ENCODE data around the gene MTUS2.

Gene MTUS2

DNA sequence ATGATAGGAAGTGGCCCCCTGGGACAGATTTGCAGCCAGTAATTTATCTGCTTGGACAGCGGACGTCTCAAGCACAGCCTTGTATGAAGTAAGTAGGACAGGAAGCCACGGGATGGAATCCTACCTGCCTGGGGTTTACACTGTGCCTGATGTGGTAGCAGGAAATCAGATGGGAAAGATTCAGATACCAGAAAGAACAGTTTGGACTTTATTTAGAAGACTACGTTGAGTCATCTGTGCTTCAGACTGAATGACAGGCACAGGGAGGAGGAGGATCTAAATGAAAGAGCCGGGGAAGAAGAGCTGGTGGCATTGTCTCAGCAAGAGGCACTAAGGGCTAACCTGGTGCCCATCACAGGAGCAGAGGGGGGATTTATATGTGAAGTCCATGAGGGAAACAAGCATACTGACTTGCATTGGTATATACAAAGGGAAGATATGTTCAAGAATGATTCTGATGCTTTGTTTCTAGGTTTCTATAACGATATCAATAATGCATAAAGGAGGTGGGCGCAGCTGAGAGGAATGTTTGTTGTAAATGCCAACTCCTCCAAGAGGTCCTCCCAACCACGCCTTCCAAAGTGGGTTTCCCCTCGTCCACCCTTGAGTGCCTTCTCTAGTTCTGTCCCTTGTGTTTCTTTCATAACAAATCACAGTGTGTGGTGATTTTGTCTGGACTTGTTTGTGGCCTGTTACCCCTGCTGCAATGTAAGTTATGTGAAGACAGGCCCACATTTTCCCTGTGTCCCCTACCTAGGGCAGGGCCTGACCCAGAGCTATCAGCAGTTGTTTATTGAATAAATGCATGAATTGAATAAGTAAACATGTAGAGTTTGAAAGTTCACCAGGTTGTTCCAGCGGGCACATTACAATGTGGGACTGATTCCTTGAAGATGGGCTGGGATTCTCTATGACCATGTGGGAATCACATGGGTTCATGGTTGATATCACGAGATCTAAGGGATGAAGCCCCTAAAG, 446.9 kb downstream of the MTUS2 start:
- DNase-seq = no peak

DNA sequence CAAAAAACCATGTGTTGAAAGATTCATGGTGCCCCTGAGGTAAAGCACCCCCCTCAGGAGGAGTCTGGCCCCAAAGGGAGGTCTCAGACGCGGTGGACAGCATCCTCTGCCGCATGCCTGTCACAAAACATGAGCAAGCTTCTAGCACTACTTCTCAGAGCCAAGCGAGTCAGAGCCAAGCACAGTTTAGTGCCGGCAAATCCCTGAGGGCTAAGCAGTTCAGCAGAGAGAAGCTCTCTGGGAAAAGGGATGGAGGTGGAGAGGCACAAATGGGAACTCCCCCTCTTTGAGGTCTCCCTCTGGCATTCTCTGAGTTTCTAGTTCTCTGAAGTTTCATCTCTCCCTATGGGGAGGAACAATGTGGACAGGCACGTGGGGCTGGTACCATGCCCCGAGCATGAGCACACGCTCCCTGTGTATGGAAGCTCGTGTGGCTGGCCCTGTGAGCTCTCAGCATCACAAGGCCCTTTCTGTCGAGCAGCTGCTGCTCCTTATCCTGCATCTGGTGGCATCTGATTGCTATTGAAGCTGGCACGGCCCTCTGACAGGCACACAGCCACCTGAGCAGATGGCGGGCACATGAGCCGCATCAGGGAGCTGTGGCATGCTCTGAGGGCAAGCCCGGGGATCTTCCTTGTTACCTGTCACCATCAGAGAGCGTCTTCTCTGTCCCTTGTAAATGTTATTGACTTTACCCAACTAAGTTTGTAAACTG, 450.3 kb downstream of the MTUS2 start:
- DNase-seq = no peak

DNA sequence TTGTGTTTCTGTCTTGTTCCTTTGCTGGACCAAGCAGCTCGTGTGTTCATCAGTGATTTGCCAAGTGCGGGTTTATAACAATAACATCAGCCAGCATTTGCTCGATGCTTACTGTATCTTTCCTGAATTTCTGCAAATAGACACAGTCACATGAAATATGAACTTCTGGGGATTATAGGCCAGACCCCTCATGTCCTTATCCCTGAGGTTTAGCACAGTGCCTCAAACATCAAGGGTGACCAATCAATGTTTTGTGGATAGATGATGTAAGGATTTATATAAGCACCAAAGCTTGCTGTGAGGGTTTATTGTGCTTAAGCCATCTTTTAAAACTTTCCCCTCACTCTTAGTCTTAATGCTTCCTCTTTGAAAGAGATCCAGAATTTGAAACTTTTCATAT, 451.5 kb downstream of the MTUS2 start:
- no peak for DNase-seq

GRCh38 chr13:29279356-29280254, 459.5 kb downstream of the MTUS2 start:
- DNase-seq = no peak

- DNase-seq = no peak
Observed at GRCh38 chr13:29281932-29282495, 461.9 kb downstream of the MTUS2 start.

DNA sequence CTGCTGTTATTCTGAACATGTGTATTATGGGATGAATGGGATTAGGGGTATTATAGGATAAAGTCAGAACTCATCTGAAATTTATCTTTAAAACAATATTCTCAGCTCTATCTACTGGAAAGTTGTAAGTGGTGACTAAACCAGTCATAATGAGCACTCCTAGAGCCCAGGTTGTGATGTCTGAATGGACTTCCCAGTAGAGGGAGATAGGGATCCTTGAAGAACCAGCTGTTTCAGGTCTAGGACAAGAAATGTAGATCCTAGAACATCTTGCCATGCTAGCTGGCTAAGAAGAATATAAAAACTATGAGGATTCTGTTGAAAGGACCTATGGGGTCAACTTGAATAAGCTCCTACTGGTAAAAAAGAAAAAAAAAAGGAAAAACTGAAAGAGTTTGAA, 464.6 kb downstream of the MTUS2 start:
- no peak for DNase-seq

- DNase-seq = no peak
Observed at GRCh38 chr13:29287237-29287636, 467.1 kb downstream of the MTUS2 start.

DNA sequence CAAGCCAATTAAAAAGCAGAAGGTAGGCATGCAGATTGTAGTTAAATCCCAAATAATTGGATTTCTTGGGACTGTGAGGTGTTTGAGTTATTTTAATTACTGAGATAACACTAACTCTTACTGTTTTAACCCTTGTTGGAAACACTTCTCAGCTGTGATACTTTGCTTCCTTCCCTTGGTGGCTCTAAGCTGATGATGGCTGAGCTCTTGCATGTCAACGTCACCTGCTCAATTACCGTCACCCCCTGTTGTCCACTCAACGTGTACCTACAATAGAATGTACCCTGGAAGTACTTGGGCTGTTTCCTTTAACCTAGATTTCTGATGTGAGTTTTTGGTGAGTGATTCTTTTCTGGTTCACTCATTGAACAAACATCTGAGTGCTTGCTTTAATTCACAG, 471.9 kb downstream of the MTUS2 start:
- no peak for DNase-seq

DNA sequence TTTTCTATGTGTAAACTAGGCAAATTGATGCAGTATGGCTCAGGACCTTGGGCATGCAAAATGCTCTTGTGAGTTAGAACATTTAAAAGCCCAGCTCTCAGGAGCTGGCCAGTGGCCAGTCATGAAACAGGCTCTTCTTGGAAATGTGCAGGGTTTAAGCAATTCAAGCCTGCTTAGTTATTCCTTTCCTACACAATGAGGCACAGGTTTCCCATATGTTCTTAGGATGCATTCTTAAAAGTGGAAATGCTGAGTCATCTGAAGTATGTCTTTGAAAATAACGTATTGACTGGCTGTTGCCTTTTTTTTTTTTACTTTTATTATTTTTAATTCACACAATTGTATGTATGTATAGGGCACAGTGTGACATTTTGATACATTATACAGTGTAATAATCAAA, 474.7 kb downstream of the MTUS2 start:
- no peak for DNase-seq

DNA sequence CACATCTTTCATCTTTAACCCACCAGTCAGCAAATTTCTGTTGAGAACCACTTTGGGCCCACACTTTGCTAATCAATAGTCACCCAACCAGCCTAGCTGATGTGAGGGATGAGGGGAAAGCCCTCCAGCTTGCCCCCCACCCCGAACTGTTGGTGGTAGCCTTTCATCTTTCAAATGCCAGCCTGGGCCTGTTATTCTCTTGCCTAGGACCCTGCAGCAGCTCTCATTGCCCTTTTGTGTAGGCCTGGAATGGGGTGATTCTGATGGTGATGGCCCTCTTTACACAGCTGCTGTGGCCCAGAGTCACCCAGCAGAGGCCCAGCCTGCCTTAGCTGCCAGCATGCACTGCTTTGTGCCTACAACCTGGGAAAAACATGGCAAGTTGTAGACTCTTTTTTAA, 480.9 kb downstream of the MTUS2 start:
- no peak for DNase-seq

- no peak for DNase-seq
Observed at GRCh38 chr13:29304148-29304547, 484.0 kb downstream of the MTUS2 start.

GRCh38 chr13:29310806-29311205, 490.7 kb downstream of the MTUS2 start:
- no peak for DNase-seq

DNA sequence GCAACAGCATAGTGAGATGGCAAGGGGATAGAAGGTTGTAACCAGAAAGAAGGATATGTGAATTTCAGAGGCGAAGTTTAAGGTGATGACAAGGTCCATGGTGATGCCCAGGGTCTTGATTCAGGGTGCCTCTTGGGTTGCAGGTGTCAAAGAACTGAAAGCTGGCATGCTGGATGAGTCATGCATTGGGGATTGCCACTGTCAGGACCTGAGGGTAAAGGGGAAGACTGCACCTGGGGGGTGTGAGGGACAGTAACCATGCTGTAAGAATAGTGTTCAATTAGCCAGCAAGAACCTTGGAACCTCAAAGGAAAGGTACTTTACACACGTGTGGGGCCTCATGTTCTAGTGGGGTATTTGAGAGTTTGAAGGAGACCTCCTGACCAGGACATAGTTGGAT, 495.7 kb downstream of the MTUS2 start:
- no peak for DNase-seq

DNA sequence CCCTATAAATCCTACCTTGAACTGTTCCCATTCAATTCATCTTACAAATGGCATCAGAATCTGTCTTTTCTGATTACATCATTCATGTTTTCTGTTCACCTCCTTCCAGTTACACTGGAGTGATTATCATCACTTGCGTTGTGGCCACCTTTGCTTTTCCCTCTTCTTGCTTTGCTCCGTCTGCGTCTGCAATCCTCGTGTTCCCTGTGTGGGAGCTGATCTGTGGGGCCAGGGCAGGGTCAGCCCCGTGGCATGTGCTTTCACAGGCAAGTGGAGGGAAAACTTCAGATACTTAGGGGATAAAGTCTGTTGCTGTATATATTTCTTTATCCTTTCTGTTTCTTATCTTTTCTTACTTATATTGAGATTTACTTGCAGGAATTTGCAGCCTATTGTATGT, 497.7 kb downstream of the MTUS2 start:
- DNase-seq = no peak

- no peak for DNase-seq
Observed at GRCh38 chr13:29318741-29319140, 498.6 kb downstream of the MTUS2 start.

GRCh38 chr13:29319451-29319850, 499.3 kb downstream of the MTUS2 start:
- no peak for DNase-seq

DNA sequence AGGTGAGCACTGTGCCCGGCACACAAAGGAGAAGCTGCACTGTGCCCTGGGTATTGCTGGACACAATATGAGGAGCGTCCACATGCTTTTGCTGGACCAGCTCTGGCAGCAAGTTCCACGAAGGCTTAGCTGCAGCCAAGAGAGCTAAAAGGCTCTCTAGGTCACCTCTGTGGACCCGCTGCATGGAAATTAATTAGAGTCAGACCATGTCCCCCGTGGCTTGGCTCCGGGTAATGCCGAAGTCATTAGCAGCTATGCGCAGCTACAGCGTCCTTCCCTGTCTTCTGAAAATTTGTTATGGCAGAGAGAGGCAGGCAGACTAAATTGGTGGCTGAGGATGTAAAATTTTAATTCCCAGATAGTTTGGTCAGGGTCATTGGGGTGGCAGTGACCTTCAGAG, 503.8 kb downstream of the MTUS2 start:
- no peak for DNase-seq

DNA sequence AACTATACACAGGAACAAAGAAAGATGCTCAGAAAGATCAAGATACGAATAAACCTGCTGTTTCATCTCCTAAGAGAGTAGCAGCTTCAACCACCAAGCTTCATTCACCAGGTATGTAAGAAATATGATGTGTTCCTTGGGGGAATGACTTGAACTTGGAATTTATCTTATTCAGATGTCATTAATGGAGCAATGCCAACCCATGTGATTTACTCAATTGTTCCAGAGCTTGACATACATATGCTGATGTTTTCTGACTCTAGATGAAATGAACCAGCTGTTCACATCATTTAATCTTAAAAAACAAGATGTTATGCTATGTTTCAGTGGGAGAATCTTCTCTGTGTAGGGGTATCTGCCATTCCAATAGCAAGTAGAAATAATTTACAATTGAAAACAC, 504.5 kb downstream of the MTUS2 start:
- no peak for DNase-seq

- no peak for DNase-seq
Observed at GRCh38 chr13:29328501-29328900, 508.4 kb downstream of the MTUS2 start.

DNA sequence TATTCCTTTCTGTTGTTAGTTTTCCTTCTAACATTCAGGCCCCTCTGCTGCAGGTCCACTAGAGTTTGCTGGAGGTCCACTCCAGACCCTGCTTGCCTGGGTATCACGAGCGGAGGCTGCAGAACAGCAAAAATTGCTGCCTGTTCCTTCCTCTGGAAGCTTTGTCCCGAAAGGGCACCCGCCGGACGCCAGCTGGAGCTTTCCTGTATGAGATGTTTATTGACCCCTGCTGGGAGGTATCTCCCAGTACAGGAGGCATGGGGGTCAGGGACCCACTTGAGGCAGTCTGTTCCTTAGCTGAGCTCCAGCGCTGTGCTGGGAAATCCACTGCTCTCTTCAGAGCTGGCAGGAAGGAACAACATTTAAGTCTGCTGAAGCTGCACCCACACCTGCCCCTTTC, 516.2 kb downstream of the MTUS2 start:
- DNase-seq = no peak

DNA sequence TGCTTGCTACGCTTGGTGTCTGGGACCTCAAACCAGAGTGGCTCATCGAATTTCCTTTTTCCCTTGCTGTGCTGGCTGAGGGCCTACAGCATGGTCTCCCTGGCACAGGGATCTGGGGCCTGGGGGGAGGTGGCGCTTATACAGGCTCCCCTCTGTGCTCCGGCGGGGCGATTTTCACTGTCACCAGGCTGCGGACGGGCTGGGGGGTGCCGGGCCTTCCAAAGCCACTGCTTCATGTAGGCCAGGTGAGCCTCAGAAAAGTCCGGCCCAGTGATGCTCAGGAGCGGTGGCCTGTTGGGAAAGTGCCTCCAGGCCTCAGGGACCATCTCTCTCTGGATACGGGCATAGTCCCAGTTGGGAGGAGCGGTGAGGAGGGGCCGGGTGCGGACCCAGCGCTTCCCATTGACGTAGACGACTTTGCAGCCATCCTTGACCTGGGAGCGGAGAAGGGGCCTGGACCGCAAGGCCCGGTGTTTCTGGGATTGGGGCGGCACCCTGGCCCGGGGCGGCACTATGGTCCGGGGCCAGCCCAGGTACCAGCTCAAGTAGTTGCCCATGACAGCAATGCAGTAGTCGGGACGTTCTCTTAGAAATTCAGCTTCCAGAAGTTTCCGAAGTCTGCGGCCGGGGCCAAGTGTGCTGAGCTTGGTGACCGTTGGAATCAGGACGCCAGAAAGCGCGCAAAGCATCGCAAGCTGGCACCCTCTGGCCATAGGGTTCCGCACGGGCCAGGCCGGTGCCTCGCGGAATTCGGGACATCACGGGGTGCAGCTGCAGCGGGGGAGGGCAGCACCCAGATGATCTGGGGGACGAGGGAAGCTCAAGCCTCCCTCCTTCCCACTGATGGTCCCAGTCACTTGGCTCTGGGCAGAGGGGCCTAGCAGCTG, 519.5 kb downstream of the MTUS2 start:
- no peak for DNase-seq
